IPS DF 6.9 (cell line): ENCODE measurements around the gene PRC1.
A peak's percentile ranks its signal among the peaks of the same experiment; 100 is the strongest.
"Not testable (repeated sequence)": the region's sequence is repeated elsewhere in the genome, so short reads cannot be mapped to it uniquely, and the experiment has no call there.

ENCODE experiments used
- DNase-seq: peaks from one replicate; pipeline ENCODE4 v3.0.0-alpha.2; 2013; ENCODE audit warnings: low read depth, low spot score
- H3K27ac ChIP-seq: one replicate; pipeline ENCODE4 v1.5.1; 2013; ENCODE audit warnings: low read length, control low read depth
- H3K27me3 ChIP-seq: 2 replicates; pipeline ENCODE4 v1.6.1; 2013; ENCODE audit warnings: mild to moderate bottlenecking, low read length; ENCODE audit not compliant: control insufficient read depth, insufficient read depth
- H3K36me3 ChIP-seq: 2 replicates; pipeline ENCODE4 v1.6.1; 2013; ENCODE audit warnings: low read length; ENCODE audit not compliant: control insufficient read depth, insufficient read depth
- H3K4me1 ChIP-seq: 2 replicates; pipeline ENCODE4 v1.6.1; 2013; ENCODE audit warnings: low read length; ENCODE audit not compliant: control insufficient read depth, insufficient read depth
- H3K4me3 ChIP-seq: 2 replicates; pipeline ENCODE4 v1.5.1; 2013; ENCODE audit warnings: mild to moderate bottlenecking, low read length
- H3K9me3 ChIP-seq: 2 replicates; pipeline ENCODE4 v1.6.1; 2013; ENCODE audit warnings: low read length, inconsistent platforms; ENCODE audit not compliant: control insufficient read depth, insufficient read depth
- WGBS: extraction: QIAGEN DNeasy Blood & Tissue Kit; methylation state at CpG from one replicate; pipeline ENCODE4 v1.1.7; 2013; ENCODE audit warnings: mixed read lengths, missing lambda C conversion rate; ENCODE audit not compliant: insufficient read length, insufficient coverage; 5-methylcytosine and 5-hydroxymethylcytosine counted together

PRC1 gene

DNA sequence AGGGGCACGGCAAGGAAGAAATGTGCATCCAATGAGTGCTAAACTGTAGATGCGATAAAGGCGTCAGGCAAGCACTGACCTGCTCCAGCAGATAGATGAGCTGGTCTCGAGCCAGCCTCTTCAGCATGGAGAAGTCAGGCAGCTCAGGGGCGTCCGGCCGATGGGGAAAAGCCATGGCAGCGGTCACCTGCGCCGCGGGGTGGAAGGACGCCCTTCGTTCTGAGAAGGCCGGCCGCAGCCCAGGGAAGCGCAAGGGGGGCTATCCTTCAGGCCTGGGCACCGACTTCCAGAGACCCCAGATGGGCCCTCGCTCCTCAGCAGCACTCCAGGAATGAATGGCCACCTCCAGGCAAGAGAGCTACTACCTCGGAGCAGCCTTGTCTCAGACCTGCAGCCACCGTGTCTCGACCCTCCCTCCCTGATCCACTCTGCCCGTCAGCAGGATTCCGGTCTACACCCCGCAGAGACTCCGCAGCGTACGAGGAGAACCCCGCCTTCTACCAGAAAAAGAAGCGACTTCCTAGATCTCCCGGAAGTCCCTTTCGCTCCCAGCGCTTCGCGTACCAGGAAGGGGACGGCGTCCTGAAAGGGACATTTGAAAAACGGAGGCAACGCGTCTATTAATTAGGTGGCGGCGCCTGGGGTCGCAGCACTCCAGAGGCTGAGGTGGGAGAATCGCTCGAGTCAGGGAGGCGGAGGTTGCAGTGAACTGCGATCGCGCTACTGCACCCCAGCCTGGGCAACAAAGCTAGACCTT is 27.9 kb upstream of the PRC1 start, which contains the start of gene VPS33B:
Gene VPS33B, minus strand, starts transcription at position 520 of the 757 bp plus-strand sequence. Its CDS starts 345 bp downstream, at position 175.
- peak within 1 kb of the TSS; percentile 89 for H3K4me3 ChIP-seq
- no CpG with 5 or more reads among the region's 48 CpGs for WGBS
- H3K9me3 ChIP-seq = no peaks in the 10 kb centered on the region
- no peaks in the 10 kb centered on the region for H3K27me3 ChIP-seq
- H3K27ac ChIP-seq = no peak within 1 kb of the TSS
- no peaks in the 10 kb centered on the region for H3K36me3 ChIP-seq
- H3K4me1 ChIP-seq = no peaks in the 10 kb centered on the region
- DNase-seq = peak; percentile 72

DNA sequence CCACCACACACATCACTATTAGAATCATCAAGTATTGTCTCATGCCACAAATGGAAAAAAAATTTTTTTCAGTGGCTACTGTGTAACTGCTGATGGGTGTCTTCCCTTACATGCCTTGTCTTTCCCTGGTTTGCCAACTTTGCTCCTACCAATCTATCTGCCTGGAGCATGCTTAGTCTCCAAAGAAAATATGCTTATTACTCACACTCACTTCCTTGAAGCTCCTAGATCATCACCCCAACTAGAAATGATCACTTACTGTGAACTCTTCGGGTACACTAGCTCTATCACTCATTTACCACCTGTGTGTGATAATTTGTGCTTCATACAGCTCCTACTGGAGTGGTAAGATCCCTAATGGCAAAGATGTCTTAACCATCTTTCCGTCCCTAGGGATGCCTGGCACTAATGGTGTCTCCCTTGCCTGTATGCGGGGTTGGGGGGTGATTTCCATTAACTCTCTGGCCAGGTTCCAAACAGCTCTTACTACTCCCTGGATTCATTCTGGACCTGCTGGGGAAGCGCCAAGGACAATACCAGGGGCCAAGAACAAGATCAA is 27.3 kb upstream of the PRC1 start:
- DNase-seq = no peak
- peak overlapping the region; percentile 89 for H3K4me3 ChIP-seq
- no peaks in the 10 kb centered on the region for H3K27me3 ChIP-seq
- WGBS = no CpG with 5 or more reads among the region's 4 CpGs
- no peaks in the 10 kb centered on the region for H3K4me1 ChIP-seq
- peaks cover 2% of the 10 kb centered on the region; the same call in 1 of the 2 replicates for H3K36me3 ChIP-seq
- H3K9me3 ChIP-seq = no peaks in the 10 kb centered on the region
- no peak overlapping the region for H3K27ac ChIP-seq

DNA sequence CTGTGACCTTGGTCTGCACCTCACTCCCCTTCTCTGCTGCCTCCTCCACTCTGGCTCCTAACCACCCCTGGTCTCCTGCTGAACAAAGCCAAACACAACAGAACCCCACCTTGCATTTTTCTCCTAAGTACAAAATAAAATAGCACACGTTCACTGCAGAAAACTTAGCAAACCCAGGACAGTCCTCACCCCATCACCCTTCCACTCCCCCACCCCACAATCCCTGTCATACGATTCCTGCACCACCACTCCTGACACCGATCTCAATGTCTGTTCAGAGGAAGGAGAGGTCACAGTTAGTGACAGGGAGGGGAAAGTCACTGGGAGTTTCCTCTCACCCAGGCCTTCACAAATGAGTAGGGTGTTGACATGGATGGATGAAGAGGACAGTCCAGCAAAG is 23.8 kb upstream of the PRC1 start:
- Histone ChIP-seq H3K4me1 (no peaks in the 10 kb centered on the region), H3K36me3 (peaks cover 9% of the 10 kb centered on the region; the same call in 1 of the 2 replicates), H3K9me3 (no peaks in the 10 kb centered on the region), H3K4me3 (no peak overlapping the region), H3K27ac (no peak overlapping the region), H3K27me3 (no peaks in the 10 kb centered on the region)
- WGBS = no CpG with 5 or more reads among the region's 3 CpGs
- no peak for DNase-seq

DNA sequence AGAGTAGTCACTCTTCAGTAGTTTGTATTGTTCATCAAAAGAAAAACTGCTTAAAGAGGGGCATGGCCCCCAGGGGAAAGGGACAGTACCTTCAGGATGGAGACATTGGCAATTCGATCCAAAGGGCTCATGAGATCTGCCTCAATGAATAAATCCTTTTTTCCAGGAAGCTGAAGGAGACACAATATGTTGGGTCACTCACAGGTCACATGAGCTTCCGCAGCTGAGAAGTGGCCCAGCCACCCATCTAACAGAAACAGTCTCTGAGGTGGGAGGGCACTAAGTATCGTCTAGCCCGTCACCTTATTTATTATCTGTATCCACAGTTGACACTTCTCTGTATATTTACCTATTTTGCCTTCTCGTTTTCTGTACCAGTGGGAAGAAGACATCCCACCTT is 23.4 kb upstream of the PRC1 start:
- Histone ChIP-seq H3K27me3 (no peaks in the 10 kb centered on the region), H3K4me3 (no peak overlapping the region), H3K27ac (no peak overlapping the region), H3K9me3 (no peaks in the 10 kb centered on the region), H3K4me1 (no peaks in the 10 kb centered on the region), H3K36me3 (peaks cover 9% of the 10 kb centered on the region; the same call in 1 of the 2 replicates)
- no CpG with 5 or more reads among the region's 5 CpGs for WGBS
- no peak for DNase-seq

DNA sequence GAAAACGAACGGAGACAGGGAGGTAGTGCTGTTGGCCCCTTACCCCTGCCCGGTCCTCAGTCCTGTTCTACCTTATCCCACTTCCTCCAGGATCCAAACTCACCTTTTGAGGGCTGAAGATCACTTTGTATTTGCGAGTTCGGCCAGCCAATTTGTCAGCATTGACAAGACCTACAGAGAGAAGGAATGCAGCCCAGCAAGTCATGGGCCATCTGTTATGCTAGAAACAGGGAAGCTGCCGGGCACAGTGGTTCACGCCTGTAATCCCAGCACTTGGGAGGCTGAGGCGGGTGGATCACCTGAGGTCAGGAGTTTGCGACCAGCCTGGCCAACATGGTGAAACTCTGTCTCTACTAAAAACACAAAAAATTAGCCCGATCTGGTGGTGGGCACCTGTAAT is 19.4 kb upstream of the PRC1 start:
- no CpG with 5 or more reads among the region's 10 CpGs for WGBS
- not testable (repeated sequence) for H3K27me3 ChIP-seq, H3K27ac ChIP-seq, DNase-seq, H3K9me3 ChIP-seq, H3K4me1 ChIP-seq, H3K36me3 ChIP-seq, H3K4me3 ChIP-seq

DNA sequence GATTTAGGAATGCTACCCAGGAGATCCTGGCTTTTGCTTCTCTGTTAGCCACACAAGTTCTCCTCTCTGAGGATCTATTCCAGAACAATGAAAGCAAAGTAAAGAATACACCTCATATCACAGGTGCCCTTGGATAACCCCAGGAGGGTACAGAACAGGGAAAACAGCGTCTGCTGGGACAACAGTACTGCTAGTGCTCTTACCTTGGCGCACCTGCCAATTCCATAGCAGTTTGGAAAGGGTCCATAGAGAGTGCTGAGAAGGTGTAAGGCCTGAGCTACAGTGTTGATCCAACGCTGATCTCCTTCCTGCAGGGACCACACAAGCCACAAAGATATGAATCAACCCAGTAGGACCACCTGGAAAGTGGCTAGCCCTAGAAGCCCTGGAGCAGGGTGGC is 12.9 kb upstream of the PRC1 start:
- WGBS = no CpG with 5 or more reads among the region's 3 CpGs
- H3K27me3 ChIP-seq = no peaks in the 10 kb centered on the region

DNA sequence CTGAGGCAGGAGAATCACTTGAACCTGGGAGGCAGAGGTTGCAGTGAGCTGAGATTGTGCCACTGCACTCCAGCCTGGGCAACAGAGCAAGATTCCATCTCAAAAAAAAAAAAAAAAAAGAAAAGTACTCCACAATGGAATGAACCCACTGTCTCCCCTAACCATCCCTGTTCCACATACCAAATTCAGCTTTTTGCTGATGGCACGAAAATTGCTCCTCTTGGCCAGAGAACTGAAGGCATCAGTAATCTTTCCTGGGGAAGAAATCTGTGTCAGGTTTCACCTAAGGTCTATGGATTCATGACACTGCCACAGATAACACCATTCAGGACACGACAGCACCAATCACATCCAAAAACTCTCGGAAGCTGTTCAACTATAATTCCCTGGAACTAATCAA is 6.9 kb upstream of the PRC1 start:
- Histone ChIP-seq H3K4me1 (no peaks in the 10 kb centered on the region), H3K9me3 (no peaks in the 10 kb centered on the region), H3K36me3 (peaks cover 25% of the 10 kb centered on the region), H3K27me3 (no peaks in the 10 kb centered on the region), H3K27ac (no peak overlapping the region), H3K4me3 (no peak overlapping the region)
- WGBS = no CpG with 5 or more reads among the region's 3 CpGs
- no peak for DNase-seq

More for the DNA sequence above, 12.9 kb upstream of the PRC1 start:
- DNase-seq = no peak
- no peaks in the 10 kb centered on the region for H3K9me3 ChIP-seq
- no peak overlapping the region for H3K27ac ChIP-seq
- peaks cover 10% of the 10 kb centered on the region for H3K36me3 ChIP-seq
- no peaks in the 10 kb centered on the region for H3K4me1 ChIP-seq
- no peak overlapping the region for H3K4me3 ChIP-seq

DNA sequence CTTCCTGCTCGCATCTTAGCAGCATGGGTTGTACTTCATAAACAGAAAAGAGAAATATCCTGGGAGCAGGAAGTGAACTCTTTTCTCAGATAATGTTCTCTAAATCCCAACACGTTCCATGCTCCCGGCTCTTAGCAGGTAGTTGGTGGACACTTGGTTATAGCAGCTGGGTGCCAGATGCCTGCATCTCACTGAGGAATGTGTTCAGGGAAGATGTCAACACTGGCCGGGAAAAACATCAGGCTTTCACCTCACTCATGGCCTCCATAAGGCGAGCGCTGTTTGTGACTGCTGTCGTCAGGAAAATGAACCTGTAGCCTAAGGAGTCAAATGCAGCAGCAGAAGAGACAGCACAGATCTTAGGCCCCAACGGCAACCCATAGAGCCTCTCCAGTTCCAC is 4.4 kb upstream of the PRC1 start:
- H3K36me3 ChIP-seq = peaks cover 20% of the 10 kb centered on the region; the same call in 1 of the 2 replicates
- no peaks in the 10 kb centered on the region for H3K9me3 ChIP-seq
- H3K4me1 ChIP-seq = no peaks in the 10 kb centered on the region
- no peaks in the 10 kb centered on the region for H3K27me3 ChIP-seq
- WGBS = no CpG with 5 or more reads among the region's 8 CpGs
- H3K27ac ChIP-seq = no peak overlapping the region
- no peak for DNase-seq
- no peak overlapping the region for H3K4me3 ChIP-seq

DNA sequence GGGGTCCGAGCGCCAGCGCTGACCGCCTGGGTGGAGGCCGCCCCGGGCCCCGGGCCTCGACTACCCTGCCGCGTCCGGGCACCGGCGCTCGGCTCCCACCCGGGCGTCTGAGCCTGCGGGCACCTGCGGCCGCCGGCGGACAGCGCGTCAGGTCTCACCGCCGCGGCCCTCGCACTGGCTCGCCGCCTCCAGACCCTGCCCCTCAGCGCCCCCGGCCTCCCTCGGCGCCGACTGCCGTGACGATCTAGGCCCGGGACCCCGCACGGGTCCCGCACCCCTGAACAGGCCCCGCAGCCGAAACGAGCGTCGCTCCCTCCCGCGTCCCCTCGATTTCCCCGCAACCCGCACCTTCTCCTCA is 297 bp downstream of the PRC1 start:
- H3K4me1 ChIP-seq = no peaks in the 10 kb centered on the region
- WGBS = no CpG with 5 or more reads among the region's 50 CpGs
- H3K36me3 ChIP-seq = peaks cover 6% of the 10 kb centered on the region; the same call in 1 of the 2 replicates
- peak overlapping the region; percentile 77 for H3K4me3 ChIP-seq
- H3K9me3 ChIP-seq = no peaks in the 10 kb centered on the region
- H3K27me3 ChIP-seq = no peaks in the 10 kb centered on the region
- no peak for DNase-seq
- H3K27ac ChIP-seq = no peak overlapping the region

DNA sequence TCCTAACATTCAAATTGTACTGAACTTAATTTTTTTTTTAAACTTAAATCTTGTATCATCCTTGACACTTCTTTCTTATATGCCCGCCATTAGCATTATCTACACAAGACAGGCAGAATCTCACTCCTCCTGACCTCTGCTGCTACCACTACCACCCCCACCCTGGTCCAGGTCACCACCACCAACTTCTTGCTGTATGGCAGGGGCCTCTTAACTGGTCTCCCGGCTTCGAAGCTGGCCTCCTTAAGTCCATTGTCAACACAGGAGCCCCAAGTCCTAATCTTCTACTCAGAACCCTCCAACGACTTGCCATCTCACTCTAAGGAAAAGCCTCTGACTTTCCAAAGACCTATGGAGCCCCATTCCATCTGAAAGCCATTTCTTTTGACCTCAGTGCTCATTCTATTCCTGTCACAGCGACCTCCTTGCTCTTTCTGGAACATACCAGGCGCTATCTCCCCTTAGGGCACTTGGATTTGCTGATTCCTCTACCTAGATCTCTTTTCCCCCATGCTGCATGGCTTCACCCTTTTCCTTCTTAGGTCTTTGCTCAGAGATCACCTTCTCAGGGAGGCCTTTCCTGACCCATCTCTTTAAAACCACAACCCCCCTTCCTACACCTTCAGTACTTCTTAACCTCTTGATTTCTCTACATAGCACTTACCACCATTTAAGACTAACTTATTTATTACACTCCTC is 2.6 kb downstream of the PRC1 start:
- no peaks in the 10 kb centered on the region for H3K4me1 ChIP-seq
- H3K27me3 ChIP-seq = no peaks in the 10 kb centered on the region
- no peak overlapping the region for H3K4me3 ChIP-seq
- no peaks in the 10 kb centered on the region for H3K9me3 ChIP-seq
- no peak for DNase-seq
- H3K36me3 ChIP-seq = no peaks in the 10 kb centered on the region
- WGBS = no CpG with 5 or more reads among the region's 6 CpGs
- H3K27ac ChIP-seq = no peak overlapping the region
